Smooth muscle cell (in vitro differentiated cells): ENCODE measurements around the gene PAWR. TPM values are rescaled to one million over a fixed set of nuclear protein-coding genes. Genes with fewer than 3 reads are reported as not detected.

Experiments used
- DNase-seq: peaks from one replicate; lab custom pipeline; 2025; ENCODE audit not compliant: unreplicated experiment; lab: John Stamatoyannopoulos, UW
- H2AFZ ChIP-seq: fragments of 200-600 bp; sonication (generic); 2 replicates; pipeline ENCODE4 v1.6.0; 2016; ENCODE audit warnings: antibody characterized with exemption, low read depth, mild to moderate bottlenecking
- H3F3A ChIP-seq: fragments of 200-600 bp; sonication (generic); 2 replicates; pipeline ENCODE4 v1.6.0; 2017; ENCODE audit warnings: antibody characterized with exemption, low read depth
- H3K27ac ChIP-seq: fragments of 200-600 bp; sonication (generic); 2 replicates; pipeline ENCODE4 v1.5.1; 2016; ENCODE audit warnings: low read depth, mild to moderate bottlenecking
- H3K27me3 ChIP-seq: fragments of 200-600 bp; sonication (generic); 2 replicates; pipeline ENCODE4 v1.6.1; 2016; ENCODE audit warnings: low read depth, mild to moderate bottlenecking
- H3K36me3 ChIP-seq: fragments of 200-600 bp; sonication (generic); 2 replicates; pipeline ENCODE4 v1.5.1; 2016; ENCODE audit warnings: low read depth
- H3K4me1 ChIP-seq: fragments of 200-600 bp; sonication (generic); 2 replicates; pipeline ENCODE4 v1.5.1; 2016; ENCODE audit warnings: low read depth
- H3K4me2 ChIP-seq: fragments of 200-600 bp; sonication (generic); 2 replicates; pipeline ENCODE4 v1.6.0; 2016; ENCODE audit warnings: mild to moderate bottlenecking
- H3K4me3 ChIP-seq: fragments of 200-600 bp; sonication (generic); 2 replicates; pipeline ENCODE4 v1.5.1; 2016; ENCODE audit warnings: mild to moderate bottlenecking
- H3K79me2 ChIP-seq: fragments of 200-600 bp; sonication (generic); 2 replicates; pipeline ENCODE4 v1.6.0; 2016; ENCODE audit warnings: low read depth, mild to moderate bottlenecking
- H3K9ac ChIP-seq: fragments of 200-600 bp; sonication (generic); 2 replicates; pipeline ENCODE4 v1.6.0; 2016; ENCODE audit warnings: low read depth
- H3K9me3 ChIP-seq: fragments of 200-600 bp; sonication (generic); replicated peaks from 2 replicates; pipeline ENCODE4 v1.5.1; 2016; ENCODE audit warnings: low read depth
- H4K20me1 ChIP-seq: fragments of 200-600 bp; sonication (generic); 2 replicates; pipeline ENCODE4 v1.6.0; 2016; ENCODE audit warnings: low read depth
- CTCF ChIP-seq: fragments of 200-600 bp; sonication (generic); IDR thresholded peaks from 2 replicates; pipeline ENCODE4 v1.5.1; 2017; ENCODE audit warnings: borderline replicate concordance, mild to moderate bottlenecking, antibody characterized with exemption; ENCODE audit not compliant: insufficient read depth, poor library complexity, severe bottlenecking
- whole genome bisulfite sequencing: methylation state at CpG from one replicate; pipeline ENCODE4 v1.1.7; 2016; ENCODE audit warnings: low lambda C conversion rate; 5-methylcytosine and 5-hydroxymethylcytosine counted together
- polyA plus RNA-seq: library from polyadenylated mRNA; unstranded; fragments of >200 nt; fragmentation: Nextera tagmentation; extraction: Ambion mirVana; gene quantifications from 2 replicates; pipeline ENCODE4 v1.2.1, GENCODE V29; 2016
- total RNA-seq: library from RNA; depleted of rRNA; stranded (reverse); fragments of >200 nt; gene quantifications from 2 replicates; pipeline ENCODE4 v1.2.3, GENCODE V29; 2014

The PAWR gene
- total and polyA plus RNA-seq, 2 experiments from 2014 or later: 33.1 to 45.4 TPM

GRCh38 chr12:79690142-79690637 is 574 bp downstream of the PAWR start:
- Histone ChIP-seq H3F3A (peaks cover 3% of the 10 kb centered on the region), H3K9me3 (no peaks in the 10 kb centered on the region), H3K79me2 (peaks cover 46% of the 10 kb centered on the region), H3K4me3 (peak overlapping the region; percentile 93), H3K9ac (peak overlapping the region; percentile 79), H4K20me1 (peaks cover 16% of the 10 kb centered on the region), H3K27ac (peak overlapping the region; percentile 98), H3K27me3 (no peaks in the 10 kb centered on the region), H3K4me2 (peak overlapping the region; percentile 85), H3K36me3 (no peaks in the 10 kb centered on the region), H2AFZ (peak overlapping the region; percentile 95), H3K4me1 (peaks cover 44% of the 10 kb centered on the region)
- 2% methylated on average over 37 of the region's 45 CpGs for WGBS
- no peak for TF ChIP-seq CTCF
- no peak for DNase-seq

DNA sequence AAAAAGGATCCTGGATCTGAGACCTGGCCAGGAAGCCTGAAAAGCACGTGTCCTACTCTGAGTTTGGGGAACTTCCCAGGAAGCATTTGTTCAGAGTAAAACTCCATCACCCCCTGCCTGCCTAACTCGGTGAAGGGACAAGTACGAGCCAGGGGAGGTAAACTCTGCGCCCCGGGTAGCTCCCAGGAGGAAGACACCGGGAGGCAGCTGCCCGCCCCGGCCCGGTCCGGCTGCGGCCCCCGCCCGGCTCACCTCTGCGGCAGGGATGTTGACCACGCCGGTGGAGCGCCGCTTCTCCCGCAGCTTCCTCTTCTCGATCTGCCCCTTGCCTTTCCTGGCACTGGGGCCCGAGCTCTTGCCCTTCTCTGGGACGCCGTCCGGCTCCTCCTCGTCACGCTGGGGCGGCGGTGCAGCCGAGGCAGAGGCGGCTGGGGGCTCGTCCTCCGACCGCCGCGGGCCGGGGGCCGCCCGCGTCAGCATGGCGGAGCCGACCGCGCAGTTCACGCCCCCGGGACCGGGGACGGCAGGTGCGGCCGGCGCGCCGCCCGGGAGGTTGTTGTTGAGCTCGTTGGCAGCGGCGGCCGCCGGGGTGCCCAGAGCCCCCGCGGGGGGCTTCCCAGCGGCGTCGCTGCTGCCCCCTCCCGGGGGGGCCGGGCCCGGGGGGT is 1.2 kb downstream of the PAWR start:
- no peaks in the 10 kb centered on the region for H3K9me3 ChIP-seq
- H3K4me3 ChIP-seq: peak overlapping the region; percentile 93
- peak overlapping the region; percentile 95 for H2AFZ ChIP-seq
- no peaks in the 10 kb centered on the region for H3K27me3 ChIP-seq
- H3K79me2 ChIP-seq: peaks cover 52% of the 10 kb centered on the region
- H4K20me1 ChIP-seq: peaks cover 19% of the 10 kb centered on the region
- H3K36me3 ChIP-seq: no peaks in the 10 kb centered on the region
- WGBS: 1% methylated on average over 65 of the region's 66 CpGs
- peaks cover 3% of the 10 kb centered on the region for H3F3A ChIP-seq
- peak overlapping the region; percentile 79 for H3K9ac ChIP-seq
- peak overlapping the region; percentile 85 for H3K4me2 ChIP-seq
- H3K27ac ChIP-seq: peak overlapping the region; percentile 98
- no peak for TF ChIP-seq CTCF
- peaks cover 49% of the 10 kb centered on the region for H3K4me1 ChIP-seq
- no peak for DNase-seq

DNA sequence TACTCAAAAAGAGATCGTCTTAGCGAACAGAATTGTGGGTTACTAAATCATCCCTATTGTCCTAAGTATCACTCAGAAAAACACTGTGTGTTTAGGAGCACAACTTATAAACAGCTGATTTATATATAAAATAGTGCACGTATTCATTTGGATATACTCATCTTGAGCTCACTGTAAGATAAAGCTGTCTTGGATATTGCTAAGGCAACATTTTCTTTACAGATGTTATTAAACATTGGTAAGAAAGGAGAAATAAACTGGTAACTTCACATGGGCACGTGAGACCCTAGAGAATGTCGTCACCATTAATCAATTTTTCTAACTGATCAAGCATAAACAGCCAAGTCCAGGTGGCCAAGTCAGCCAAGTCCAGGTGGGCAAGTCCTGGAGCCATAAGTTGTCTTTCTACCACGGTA is 1.7 kb downstream of the PAWR start:
- peak overlapping the region; percentile 79 for H3K9ac ChIP-seq
- H3K4me2 ChIP-seq: peak overlapping the region; percentile 85
- peaks cover 3% of the 10 kb centered on the region for H3F3A ChIP-seq
- no peak for TF ChIP-seq CTCF
- H3K9me3 ChIP-seq: no peaks in the 10 kb centered on the region
- H2AFZ ChIP-seq: no peak overlapping the region
- peaks cover 52% of the 10 kb centered on the region for H3K4me1 ChIP-seq
- no peaks in the 10 kb centered on the region for H3K36me3 ChIP-seq
- peaks cover 57% of the 10 kb centered on the region for H3K79me2 ChIP-seq
- H4K20me1 ChIP-seq: peaks cover 25% of the 10 kb centered on the region
- WGBS: 3% methylated on average over 6 of the region's 6 CpGs
- DNase-seq: no peak
- no peaks in the 10 kb centered on the region for H3K27me3 ChIP-seq
- peak overlapping the region; percentile 93 for H3K4me3 ChIP-seq
- H3K27ac ChIP-seq: peak overlapping the region; percentile 98
